ENCODE data around the gene FAM219B. TPM values are rescaled to one million over a fixed set of nuclear protein-coding genes. Genes with fewer than 3 reads are reported as not detected.

FAM219B gene
- total RNA-seq, 2 experiments from 2014 or later, result 21.5 to 26.8 TPM

DNA sequence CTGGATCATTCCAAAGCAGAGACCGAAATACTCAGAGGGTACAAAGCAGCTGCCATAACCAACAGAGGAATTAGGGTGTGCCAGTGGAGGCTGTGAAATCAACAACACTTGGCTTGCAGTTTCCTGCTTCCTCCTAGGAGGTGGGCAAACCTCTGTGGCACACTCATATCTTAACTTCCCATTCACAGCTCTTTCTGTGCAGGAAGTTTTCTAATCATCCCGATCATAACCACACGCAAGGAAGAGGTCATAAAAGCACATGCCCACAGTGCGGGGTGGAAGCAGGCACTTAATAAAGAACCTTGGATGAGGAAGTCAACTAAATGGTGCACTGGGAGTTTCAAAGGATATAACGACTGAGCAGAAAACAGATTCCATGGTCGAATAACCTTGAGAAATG is 38.6 kb downstream of the FAM219B start:
- Histone ChIP-seq H3K36me3 (ENCODE audit: insufficient read depth, low read length) (peaks cover 18% of the 10 kb centered on the region), H3K4me1 (ENCODE audit: insufficient read depth, low read length) (peaks cover 87% of the 10 kb centered on the region), H3K27me3 (ENCODE audit: control insufficient read depth in 1 of 2, insufficient read depth in 2 of 2, low read length in 2 of 2) (no peaks in the 10 kb centered on the region), H3K9me3 (ENCODE audit: control insufficient read depth in 1 of 2, insufficient read depth in 1 of 2, low read length in 2 of 2) (no peaks in the 10 kb centered on the region), H3K27ac (ENCODE audit: low read depth in 1 of 2, low read length in 2 of 2) (peak overlapping the region in 1 of 2 donors; percentile 12), H3K4me3 (ENCODE audit: low read length) (peak overlapping the region; percentile 0)
- DNase-seq (peak in 4 of 14 experiments; percentile 27 to 52 (median 50)), ATAC-seq (ENCODE audit: poor library complexity) (no peak)
- ChIA-PET POLR2A (interaction anchor here (1.0 to 2.0 kb wide), 6 partner anchors 10 to 70 kb away, joined by 3 to 6 read pairs (median 4); partner anchors contain the start of genes COX5A and ULK3), CTCF (interaction anchor here (0.6 to 2.0 kb wide), 5 partner anchors 12 to 267 kb away, joined by 3 to 7 read pairs (median 4); no protein-coding TSS in a partner anchor)
- peak overlapping the region; percentile 81 for H3K4me3 Mint-ChIP-seq
- no peaks in the 10 kb centered on the region for H3K9me3 Mint-ChIP-seq
- TF ChIP-seq, protein P1, sequence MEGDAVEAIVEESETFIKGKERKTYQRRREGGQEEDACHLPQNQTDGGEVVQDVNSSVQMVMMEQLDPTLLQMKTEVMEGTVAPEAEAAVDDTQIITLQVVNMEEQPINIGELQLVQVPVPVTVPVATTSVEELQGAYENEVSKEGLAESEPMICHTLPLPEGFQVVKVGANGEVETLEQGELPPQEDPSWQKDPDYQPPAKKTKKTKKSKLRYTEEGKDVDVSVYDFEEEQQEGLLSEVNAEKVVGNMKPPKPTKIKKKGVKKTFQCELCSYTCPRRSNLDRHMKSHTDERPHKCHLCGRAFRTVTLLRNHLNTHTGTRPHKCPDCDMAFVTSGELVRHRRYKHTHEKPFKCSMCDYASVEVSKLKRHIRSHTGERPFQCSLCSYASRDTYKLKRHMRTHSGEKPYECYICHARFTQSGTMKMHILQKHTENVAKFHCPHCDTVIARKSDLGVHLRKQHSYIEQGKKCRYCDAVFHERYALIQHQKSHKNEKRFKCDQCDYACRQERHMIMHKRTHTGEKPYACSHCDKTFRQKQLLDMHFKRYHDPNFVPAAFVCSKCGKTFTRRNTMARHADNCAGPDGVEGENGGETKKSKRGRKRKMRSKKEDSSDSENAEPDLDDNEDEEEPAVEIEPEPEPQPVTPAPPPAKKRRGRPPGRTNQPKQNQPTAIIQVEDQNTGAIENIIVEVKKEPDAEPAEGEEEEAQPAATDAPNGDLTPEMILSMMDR (IDR thresholded peaks at IDR 0.05), result no peak
- intact Hi-C loops (cut with DNase I, micrococcal nuclease), result no loop called here
- no peaks in the 10 kb centered on the region for H3K27me3 Mint-ChIP-seq
- H3K36me3 Mint-ChIP-seq (ENCODE audit: low read depth), result peaks cover 53% of the 10 kb centered on the region
- peak overlapping the region; percentile 72 for H3K27ac Mint-ChIP-seq
- H3K4me1 Mint-ChIP-seq (ENCODE audit: low read depth), result peaks cover 83% of the 10 kb centered on the region

GRCh38 chr15:74867466-74868038 is 39.1 kb downstream of the FAM219B start:
- CTCF ChIA-PET, result interaction anchor here (1.0 to 2.0 kb wide), 4 partner anchors 11 to 80 kb away, joined by 3 to 7 read pairs (median 4); no protein-coding TSS in a partner anchor
- peak overlapping the region; percentile 81 for H3K4me3 Mint-ChIP-seq

GRCh38 chr15:74866090-74866489 is 40.6 kb downstream of the FAM219B start:
- H3K27ac ChIP-seq (ENCODE audit: low read depth in 1 of 2, low read length in 2 of 2), result no peak overlapping the region

More at GRCh38 chr15:74867466-74868038, 39.1 kb downstream of the FAM219B start:
- Histone ChIP-seq H3K9me3 (ENCODE audit: control insufficient read depth in 1 of 2, insufficient read depth in 1 of 2, low read length in 2 of 2) (no peaks in the 10 kb centered on the region), H3K4me1 (ENCODE audit: insufficient read depth, low read length) (peaks cover 90% of the 10 kb centered on the region), H3K27ac (ENCODE audit: low read depth in 1 of 2, low read length in 2 of 2) (peak overlapping the region in 1 of 2 donors; percentile 12), H3K36me3 (ENCODE audit: insufficient read depth, low read length) (peaks cover 18% of the 10 kb centered on the region), H3K4me3 (ENCODE audit: low read length) (peak overlapping the region; percentile 0), H3K27me3 (ENCODE audit: control insufficient read depth in 1 of 2, insufficient read depth in 2 of 2, low read length in 2 of 2) (no peaks in the 10 kb centered on the region)
- ATAC-seq (ENCODE audit: poor library complexity), result no peak
- Mint-ChIP-seq H3K27me3 (no peaks in the 10 kb centered on the region), H3K9me3 (no peaks in the 10 kb centered on the region), H3K36me3 (ENCODE audit: low read depth) (peaks cover 48% of the 10 kb centered on the region), H3K4me1 (ENCODE audit: low read depth) (peaks cover 77% of the 10 kb centered on the region), H3K27ac (peak overlapping the region; percentile 72)
- TF ChIP-seq, protein P1 (IDR thresholded peaks at IDR 0.05), result no peak
- POLR2A ChIA-PET, result interaction anchor here (1.0 to 2.0 kb wide), 6 partner anchors 10 to 70 kb away, joined by 3 to 6 read pairs (median 4); partner anchors contain the start of genes COX5A and ULK3
- intact Hi-C loops (cut with DNase I, micrococcal nuclease), result no loop called here
- no peak for DNase-seq

More at GRCh38 chr15:74866090-74866489, 40.6 kb downstream of the FAM219B start:
- ChIA-PET POLR2A (no interaction called here), CTCF (no interaction called here)
- Mint-ChIP-seq H3K36me3 (ENCODE audit: low read depth) (peaks cover 45% of the 10 kb centered on the region), H3K4me1 (ENCODE audit: low read depth) (peaks cover 71% of the 10 kb centered on the region), H3K4me3 (no peak overlapping the region), H3K27ac (peak overlapping the region; percentile 79), H3K27me3 (no peaks in the 10 kb centered on the region), H3K9me3 (no peaks in the 10 kb centered on the region)
- DNase-seq (no peak), ATAC-seq (ENCODE audit: poor library complexity) (no peak)
- H3K4me3 ChIP-seq (ENCODE audit: low read length), result no peak overlapping the region
- TF ChIP-seq, protein P1 (IDR thresholded peaks at IDR 0.05), result no peak
- no peaks in the 10 kb centered on the region for H3K9me3 ChIP-seq (ENCODE audit: control insufficient read depth in 1 of 2, insufficient read depth in 1 of 2, low read length in 2 of 2)
- H3K4me1 ChIP-seq (ENCODE audit: insufficient read depth, low read length), result peaks cover 77% of the 10 kb centered on the region
- no peaks in the 10 kb centered on the region for H3K27me3 ChIP-seq (ENCODE audit: control insufficient read depth in 1 of 2, insufficient read depth in 2 of 2, low read length in 2 of 2)
- H3K36me3 ChIP-seq (ENCODE audit: insufficient read depth, low read length), result peaks cover 18% of the 10 kb centered on the region
- intact Hi-C loops (cut with DNase I, micrococcal nuclease), result no loop called here
